ENCODE results near the gene OSER1.
A peak's percentile ranks its signal among the peaks of the same experiment; 100 is the strongest.

OSER1 gene

DNA sequence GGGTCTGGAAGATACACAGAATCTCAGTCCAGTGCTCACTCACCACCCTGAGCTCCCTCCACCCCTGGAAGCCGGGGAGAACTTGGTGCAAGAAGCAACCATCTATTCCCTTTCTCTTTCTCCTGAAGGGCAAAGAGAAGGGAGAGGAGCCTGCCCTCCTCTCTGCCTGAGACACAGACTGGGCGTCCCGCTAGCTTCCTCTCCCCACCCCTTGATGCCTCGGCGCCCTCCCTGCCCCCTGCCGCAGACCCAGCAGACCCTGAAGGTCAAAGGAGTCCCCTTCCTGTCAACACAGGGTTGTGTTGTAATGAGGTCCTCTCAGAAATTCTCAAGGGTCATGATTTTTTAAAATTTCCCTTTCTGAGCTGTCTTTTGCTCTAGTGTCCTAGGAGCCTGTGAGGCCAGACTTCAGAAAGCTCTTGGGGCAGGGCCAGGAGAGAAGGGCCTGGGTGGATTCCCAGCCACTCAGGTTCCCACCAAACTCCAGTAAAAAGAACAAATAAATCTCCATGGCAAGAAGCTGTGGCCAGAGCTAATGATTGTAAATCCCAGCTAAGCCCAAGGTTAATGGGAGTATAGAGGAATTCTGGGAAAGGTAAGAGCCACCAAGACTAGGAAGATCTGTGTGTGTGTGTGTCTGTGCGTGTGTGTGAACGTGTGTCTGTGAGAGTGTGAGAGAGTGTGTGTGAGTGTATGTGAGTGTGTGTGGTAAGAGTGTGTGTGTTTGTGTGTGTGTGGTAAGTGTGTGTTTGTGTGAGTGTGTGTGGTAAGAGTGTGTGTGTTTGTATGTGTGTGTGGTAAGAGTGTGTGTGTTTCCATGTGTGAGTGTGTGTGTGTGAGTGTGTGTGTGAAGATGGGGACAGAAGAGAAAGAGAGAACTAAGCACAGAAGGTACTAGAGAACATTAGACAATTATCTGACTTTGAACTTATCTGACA is 22.5 kb downstream of the OSER1 start (continued):
- TF ChIP-seq, protein P1, sequence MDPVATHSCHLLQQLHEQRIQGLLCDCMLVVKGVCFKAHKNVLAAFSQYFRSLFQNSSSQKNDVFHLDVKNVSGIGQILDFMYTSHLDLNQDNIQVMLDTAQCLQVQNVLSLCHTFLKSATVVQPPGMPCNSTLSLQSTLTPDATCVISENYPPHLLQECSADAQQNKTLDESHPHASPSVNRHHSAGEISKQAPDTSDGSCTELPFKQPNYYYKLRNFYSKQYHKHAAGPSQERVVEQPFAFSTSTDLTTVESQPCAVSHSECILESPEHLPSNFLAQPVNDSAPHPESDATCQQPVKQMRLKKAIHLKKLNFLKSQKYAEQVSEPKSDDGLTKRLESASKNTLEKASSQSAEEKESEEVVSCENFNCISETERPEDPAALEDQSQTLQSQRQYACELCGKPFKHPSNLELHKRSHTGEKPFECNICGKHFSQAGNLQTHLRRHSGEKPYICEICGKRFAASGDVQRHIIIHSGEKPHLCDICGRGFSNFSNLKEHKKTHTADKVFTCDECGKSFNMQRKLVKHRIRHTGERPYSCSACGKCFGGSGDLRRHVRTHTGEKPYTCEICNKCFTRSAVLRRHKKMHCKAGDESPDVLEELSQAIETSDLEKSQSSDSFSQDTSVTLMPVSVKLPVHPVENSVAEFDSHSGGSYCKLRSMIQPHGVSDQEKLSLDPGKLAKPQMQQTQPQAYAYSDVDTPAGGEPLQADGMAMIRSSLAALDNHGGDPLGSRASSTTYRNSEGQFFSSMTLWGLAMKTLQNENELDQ (tag by site-specific recombination; IDR thresholded peaks at IDR 0.05; ENCODE audit: low read depth) = no peak
- TF ChIP-seq GLIS1 (tag by site-specific recombination; IDR thresholded peaks at IDR 0.05) (no peak), ZNF335 (tag by site-specific recombination; conservative IDR thresholded peaks at IDR 0.05) (peak; percentile 62), MEIS1 (CRISPR knock-in tag; IDR thresholded peaks at IDR 0.05; ENCODE audit: borderline replicate concordance) (no peak)
- TF ChIP-seq, protein P2, sequence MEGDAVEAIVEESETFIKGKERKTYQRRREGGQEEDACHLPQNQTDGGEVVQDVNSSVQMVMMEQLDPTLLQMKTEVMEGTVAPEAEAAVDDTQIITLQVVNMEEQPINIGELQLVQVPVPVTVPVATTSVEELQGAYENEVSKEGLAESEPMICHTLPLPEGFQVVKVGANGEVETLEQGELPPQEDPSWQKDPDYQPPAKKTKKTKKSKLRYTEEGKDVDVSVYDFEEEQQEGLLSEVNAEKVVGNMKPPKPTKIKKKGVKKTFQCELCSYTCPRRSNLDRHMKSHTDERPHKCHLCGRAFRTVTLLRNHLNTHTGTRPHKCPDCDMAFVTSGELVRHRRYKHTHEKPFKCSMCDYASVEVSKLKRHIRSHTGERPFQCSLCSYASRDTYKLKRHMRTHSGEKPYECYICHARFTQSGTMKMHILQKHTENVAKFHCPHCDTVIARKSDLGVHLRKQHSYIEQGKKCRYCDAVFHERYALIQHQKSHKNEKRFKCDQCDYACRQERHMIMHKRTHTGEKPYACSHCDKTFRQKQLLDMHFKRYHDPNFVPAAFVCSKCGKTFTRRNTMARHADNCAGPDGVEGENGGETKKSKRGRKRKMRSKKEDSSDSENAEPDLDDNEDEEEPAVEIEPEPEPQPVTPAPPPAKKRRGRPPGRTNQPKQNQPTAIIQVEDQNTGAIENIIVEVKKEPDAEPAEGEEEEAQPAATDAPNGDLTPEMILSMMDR (tag by site-specific recombination; IDR thresholded peaks at IDR 0.05) = no peak

DNA sequence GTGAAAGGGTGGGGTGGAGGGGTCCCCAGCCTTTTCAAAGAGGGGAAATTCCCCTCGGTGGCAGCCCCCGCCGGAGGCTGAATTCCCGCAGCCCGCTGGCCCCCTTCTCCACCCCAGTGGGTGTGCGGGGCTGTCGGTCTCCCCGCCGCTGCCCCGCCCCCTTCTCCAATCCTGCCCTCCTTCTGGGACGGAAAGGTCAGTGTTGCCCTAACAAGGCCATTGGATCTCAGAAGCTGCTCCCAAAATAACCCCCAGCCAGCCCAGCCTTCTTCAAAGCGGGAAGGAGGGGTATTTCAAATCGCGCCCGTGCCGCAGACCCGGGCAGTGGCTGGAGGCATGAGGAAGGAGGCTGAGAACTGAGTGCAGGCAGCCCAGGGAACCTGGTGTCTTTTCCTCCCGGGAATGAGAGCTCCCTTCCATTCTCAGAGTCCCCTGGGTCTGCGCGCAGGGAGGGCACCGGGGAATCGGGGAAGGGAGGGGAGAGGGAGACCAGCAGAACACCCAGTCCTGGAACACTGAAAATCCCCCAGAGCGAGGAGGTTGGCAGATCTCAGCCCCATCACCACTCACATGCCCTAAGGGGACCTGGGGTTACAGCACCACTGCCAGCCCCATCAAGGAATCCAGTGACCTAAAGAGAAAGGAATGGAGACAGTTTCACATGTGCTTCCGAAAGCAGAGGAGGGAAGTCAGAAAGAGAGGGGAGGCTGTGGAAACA is 23.4 kb downstream of the OSER1 start, which contains the start of gene JPH2:
TSS of gene JPH2 (minus strand) at position 135 of the 718 bp plus-strand sequence. CDS start 483 bp downstream, outside the sequence.
- ChIA-PET POLR2A (interaction anchor here (0.9 to 4.2 kb wide), 6 partner anchors 9 to 70 kb away, joined by 3 to 21 read pairs (median 4); no protein-coding TSS in a partner anchor), CTCF (interaction anchor here (0.6 to 6.7 kb wide), 10 partner anchors 9 to 464 kb away, joined by 3 to 316 read pairs (median 4); no protein-coding TSS in a partner anchor)
- Histone ChIP-seq H3K4me3 (ENCODE audit: low read depth, low read length) (peak within 1 kb of the TSS; percentile 40), H3K27ac (ENCODE audit: extremely low read depth, low read depth, low read length) (no peak within 1 kb of the TSS), H3K4me1 (ENCODE audit: control insufficient read depth, insufficient read depth, low read length) (peaks cover 6% of the 10 kb centered on the region), H3K36me3 (ENCODE audit: control insufficient read depth in 2 of 2, insufficient read depth in 1 of 2, low read length in 2 of 2) (no peaks in the 10 kb centered on the region), H3K9me3 (ENCODE audit: control insufficient read depth, insufficient read depth, low read depth, low read length) (no peaks in the 10 kb centered on the region)
- no peak for TF ChIP-seq BCL11B (tag by site-specific recombination; IDR thresholded peaks at IDR 0.05; ENCODE audit: low read depth)
- TF ChIP-seq ZNF629 (tag by site-specific recombination; IDR thresholded peaks at IDR 0.05) = 0 out of 2 replicates have a peak, but pooled peaks have one; percentile 12
- TF ChIP-seq ZNF202 (tag by site-specific recombination; IDR thresholded peaks at IDR 0.05; ENCODE audit: borderline replicate concordance) = no peak
- 0 out of 2 replicates have a peak, but pooled peaks have one; percentile 21 for TF ChIP-seq ZNF600 (tag by site-specific recombination; IDR thresholded peaks at IDR 0.05)
- peak; percentile 39; the same call in 1 of the 2 replicates for TF ChIP-seq ZBTB17 (tag by site-specific recombination; IDR thresholded peaks at IDR 0.05)
- TF ChIP-seq PRDM1 (tag by site-specific recombination; IDR thresholded peaks at IDR 0.05) = 0 out of 2 replicates have a peak, but pooled peaks have one; percentile 39
- TF ChIP-seq ZNF843 (tag by site-specific recombination; IDR thresholded peaks at IDR 0.05) = no peak
- TF ChIP-seq ZNF114 (tag by site-specific recombination; IDR thresholded peaks at IDR 0.05) = no peak
- TF ChIP-seq KLF9 (tag by site-specific recombination; IDR thresholded peaks at IDR 0.05; ENCODE audit: low read depth) = 0 out of 2 replicates have a peak, but pooled peaks have one; percentile 46
- TF ChIP-seq, protein P3, sequence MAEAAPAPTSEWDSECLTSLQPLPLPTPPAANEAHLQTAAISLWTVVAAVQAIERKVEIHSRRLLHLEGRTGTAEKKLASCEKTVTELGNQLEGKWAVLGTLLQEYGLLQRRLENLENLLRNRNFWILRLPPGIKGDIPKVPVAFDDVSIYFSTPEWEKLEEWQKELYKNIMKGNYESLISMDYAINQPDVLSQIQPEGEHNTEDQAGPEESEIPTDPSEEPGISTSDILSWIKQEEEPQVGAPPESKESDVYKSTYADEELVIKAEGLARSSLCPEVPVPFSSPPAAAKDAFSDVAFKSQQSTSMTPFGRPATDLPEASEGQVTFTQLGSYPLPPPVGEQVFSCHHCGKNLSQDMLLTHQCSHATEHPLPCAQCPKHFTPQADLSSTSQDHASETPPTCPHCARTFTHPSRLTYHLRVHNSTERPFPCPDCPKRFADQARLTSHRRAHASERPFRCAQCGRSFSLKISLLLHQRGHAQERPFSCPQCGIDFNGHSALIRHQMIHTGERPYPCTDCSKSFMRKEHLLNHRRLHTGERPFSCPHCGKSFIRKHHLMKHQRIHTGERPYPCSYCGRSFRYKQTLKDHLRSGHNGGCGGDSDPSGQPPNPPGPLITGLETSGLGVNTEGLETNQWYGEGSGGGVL (tag by site-specific recombination; IDR thresholded peaks at IDR 0.05) = peak; percentile 25; the same call in 1 of the 2 replicates
- peak; percentile 35; the same call in 1 of the 2 replicates for TF ChIP-seq SP3 (tag by site-specific recombination; IDR thresholded peaks at IDR 0.05)
- peak; percentile 20; the same call in 1 of the 2 replicates for TF ChIP-seq ZBTB48 (tag by site-specific recombination; IDR thresholded peaks at IDR 0.05)
- TF ChIP-seq ZNF621 (tag by site-specific recombination; IDR thresholded peaks at IDR 0.05) = no peak
- TF ChIP-seq, protein P4, sequence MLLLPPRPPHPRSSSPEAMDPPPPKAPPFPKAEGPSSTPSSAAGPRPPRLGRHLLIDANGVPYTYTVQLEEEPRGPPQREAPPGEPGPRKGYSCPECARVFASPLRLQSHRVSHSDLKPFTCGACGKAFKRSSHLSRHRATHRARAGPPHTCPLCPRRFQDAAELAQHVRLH (tag by site-specific recombination; IDR thresholded peaks at IDR 0.05) = no peak

Data from HEK293 (cell line).